HG03280 (cell line): ENCODE results near the gene MORC1.

ENCODE experiments used
- ATAC-seq: cut with Tn5 transposase; IDR thresholded peaks from one replicate; pipeline ENCODE4 v1.9.1; 2021; ENCODE audit warnings: mild to moderate bottlenecking, moderate library complexity; ENCODE audit not compliant: unreplicated experiment

MORC1 gene

DNA sequence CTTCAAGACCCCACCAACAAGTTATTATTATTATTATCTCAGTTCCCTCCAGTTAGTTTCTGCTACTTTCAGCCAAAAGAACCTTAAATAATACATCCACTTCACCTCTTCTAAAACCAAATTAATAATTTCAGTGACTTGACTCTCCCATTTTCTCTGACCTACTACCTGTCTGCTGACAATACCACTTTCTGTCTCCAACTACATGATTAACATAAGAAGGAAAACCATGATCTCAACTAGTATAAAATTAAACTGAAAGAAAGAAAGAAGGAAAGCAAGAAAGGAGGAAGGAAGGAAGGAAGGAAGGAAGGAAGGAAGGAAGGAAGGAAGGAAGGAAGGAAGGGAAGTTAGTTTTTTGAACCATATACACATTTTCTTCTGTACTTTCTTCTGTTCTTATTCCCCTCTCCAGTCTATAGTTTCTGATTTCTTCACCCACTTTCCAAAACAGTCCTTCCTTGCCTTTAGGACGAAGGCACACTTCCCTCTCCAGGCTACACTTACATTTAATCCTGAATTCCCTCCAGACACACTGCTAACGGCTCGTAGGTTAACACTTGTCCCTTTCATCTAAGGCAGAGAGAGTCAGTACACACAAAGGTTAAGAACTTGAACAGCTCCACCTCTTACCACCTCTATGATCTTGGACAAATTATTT is 84.8 kb downstream of the MORC1 start:
- ATAC-seq: no peak

DNA sequence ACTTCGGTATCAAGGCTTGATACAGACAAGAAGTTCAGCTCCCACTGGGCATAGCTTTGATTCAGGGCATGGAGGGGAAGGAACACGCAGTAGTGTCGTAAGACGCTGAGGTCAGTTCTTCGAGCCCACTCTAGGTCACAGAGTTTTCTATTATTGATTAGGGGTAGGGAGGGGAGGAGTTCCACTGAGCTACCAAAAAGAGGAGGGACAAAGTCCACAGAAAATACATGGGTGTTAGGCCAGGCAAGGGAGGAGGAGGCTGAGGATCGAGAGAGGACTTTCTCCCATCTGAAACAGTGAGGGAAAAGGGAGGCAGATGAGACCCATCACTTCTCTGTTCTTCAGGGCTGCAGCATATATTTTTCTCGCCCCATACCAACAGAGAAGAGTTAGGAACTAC is 89.2 kb downstream of the MORC1 start:
- no peak for ATAC-seq

DNA sequence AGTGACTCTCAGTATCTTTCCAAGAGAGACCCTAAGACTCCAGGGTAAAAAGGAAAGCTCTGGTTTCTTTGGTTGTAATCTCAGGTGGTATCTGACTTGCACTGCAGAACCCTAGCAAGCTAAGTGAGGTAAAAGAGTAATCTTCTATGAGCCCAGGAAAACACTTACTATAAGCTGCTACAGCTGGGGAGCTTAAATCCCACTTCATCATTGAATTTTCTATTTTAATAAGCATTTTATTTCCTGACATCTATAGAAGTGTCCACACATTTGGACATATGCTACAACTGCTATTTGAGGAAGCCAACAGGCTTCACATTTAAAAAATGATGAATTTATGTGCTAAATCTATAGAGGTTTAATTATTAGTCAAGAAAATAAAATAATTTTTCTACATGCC is 91.1 kb downstream of the MORC1 start:
- no peak for ATAC-seq

DNA sequence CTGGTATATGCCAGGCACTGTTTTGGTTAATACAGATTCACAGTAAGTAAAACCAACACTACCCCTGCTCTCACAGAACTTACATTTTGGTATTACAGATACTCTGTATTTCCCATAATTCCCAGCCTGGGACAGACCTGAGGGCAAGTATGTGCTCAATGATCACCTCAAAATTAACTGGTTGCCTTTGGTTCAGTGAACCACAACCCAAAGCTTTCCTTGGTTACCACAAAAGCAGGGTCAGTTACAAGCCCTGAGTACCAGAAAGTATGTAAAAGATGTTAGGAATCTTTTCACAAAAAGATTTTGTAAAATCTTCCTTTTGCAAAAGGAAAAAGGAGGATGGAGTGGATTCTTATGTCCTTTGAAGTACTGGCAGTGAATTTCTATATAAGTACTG is 92.0 kb downstream of the MORC1 start:
- ATAC-seq: no peak

DNA sequence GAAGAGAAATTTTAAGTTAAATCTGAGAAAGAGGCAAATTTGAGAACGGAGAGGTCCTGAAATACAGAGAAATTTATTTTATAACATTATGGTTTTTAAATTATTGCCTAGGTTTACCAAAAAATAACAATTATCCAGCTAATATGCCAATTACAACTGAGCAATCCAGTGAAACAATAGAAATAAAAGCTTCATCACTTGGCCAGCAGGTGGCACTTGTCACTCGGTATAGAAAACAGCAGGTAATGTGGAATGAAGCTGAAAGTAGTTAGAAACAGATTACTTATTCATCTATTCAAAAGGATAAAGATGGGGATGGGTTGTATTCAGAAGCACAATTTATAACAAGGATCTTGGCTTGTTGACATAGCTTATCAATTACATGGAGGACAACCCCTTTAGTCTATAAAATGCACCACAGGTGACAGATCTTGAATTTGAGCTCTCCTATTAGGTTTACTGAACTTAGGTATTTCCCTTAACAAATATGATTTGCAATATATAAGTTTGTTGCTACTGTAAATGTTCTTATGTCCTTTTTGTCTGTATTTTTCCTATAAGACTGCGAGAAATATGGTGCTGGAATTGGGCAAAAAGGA is 94.2 kb downstream of the MORC1 start:
- peak; percentile 81 for ATAC-seq

DNA sequence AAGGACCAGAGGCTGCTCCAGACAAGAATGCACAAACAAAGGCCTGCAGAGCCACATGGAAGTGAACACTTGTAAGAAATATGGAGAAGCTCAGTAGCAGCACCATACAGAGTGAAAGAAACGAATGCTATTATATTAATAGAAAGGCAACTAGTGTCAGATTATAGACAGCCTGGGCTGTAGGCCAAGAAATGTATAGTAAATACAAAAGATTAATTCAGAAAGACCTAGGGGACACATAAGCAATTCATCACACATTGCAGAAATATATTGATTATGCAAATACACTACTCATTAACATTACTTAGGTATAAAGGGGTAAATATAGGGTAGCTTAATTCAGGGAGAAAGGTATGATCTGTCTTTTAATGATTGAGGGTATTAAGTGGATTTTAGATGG is 94.8 kb downstream of the MORC1 start:
- no peak for ATAC-seq

DNA sequence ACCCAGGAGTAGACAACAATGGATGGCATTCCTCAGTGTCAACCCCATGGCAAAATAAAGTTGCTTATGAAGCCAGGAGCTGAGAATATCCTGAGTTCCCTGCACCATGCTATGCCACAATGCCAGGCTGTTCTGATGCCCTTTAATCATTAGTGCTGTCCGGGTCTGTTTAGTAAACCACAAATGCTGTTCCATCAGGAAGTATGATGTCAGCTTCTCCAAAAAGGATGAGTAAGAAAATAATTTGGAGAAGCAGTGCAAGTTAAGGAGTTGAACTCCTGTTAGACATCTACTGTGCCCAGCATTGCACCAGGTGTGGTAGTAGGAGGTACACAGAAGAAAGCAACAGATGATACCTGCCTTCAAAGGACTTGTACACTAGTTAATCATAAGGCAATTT is 96.4 kb downstream of the MORC1 start:
- no peak for ATAC-seq

DNA sequence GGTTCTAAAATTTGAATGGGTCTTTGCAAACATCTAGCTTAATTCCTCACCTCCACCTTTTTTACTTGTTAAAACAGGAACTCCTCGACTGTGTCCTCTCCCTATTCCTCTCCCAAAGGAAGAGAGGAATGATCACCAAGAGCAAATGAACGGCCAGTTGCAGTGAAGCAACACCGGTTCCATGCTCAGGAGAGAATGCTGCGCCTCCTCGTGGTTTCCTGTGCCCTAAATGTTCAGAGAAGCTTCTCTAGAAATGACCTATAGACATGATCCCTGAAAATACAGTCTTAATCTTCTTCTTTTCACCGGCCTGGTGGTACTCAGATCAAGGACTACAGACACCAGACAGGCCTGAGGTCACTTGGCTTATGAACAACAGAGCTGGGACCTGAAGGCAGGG is 99.1 kb downstream of the MORC1 start:
- no peak for ATAC-seq

DNA sequence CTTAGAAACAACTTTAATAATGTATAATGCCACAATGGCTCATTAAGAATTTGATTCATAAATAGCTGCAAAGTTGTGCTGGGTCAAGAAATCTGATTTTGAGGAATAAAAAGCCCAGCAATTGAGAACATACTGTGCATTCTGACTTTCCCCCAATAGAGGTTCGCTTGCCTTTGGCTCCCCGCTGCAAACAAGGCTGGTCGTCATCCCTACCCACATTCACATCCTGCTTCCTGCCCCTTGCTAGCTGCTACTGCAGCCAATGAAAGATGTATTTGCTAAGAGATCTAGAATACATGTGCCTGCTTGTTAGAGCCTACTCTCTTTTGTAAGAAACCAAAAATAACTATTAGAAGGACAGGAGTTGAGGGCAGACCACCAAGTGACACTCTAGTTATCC is 112.5 kb downstream of the MORC1 start:
- ATAC-seq: no peak

DNA sequence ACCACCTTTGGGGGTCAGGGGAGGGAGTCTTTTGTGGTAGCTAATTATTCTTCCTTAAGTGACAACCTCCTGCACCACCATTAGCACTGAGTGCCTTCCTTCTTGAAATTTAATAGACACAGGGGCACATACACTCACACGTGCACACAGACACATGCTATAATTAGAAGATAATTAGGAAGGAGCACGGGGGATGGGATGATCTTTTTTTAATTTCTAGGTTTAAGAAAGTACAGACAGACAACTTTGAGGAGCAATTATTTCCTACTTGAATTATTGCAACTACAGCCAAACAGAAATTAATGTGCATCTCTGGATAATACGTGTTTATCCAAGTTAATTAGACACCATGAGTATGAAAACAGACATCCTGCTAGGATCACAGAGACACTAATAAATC is 119.5 kb downstream of the MORC1 start:
- no peak for ATAC-seq

DNA sequence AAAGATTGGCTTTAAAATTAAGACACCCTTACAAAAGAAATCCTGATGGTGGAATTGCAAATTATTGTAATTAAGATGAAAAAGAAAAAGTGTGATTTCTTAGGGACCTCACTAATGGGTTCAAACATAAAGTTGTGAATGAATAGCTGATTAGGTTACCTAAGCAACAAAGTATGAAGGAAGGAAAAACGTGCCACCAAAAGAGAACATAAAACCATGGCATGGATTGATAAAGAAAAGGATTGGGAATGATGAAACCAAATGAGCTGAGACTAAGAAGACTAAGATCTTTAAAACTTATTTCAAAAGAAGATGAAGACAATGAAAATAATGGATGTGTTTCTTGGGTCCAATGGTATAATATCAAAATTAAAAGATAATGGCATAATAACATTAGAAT is 132.1 kb downstream of the MORC1 start:
- no peak for ATAC-seq

DNA sequence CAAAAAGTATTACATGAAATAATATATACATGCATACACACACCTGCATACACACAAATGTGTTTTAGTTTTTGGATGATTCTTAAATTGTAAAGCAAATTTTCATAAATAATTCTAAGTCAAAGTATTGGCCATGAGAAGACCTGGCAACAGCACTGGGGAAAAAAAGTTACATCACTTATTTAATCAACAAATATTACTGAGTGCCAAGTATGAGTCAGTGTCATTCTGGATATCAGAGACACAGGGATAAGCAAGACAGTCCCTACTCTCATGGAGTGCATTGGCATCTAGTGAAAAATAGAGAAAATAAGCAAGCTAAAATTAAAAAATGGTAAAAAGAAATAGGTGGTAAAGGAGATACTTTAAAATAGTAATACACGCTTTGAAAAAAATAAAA is 134.9 kb downstream of the MORC1 start:
- ATAC-seq: no peak

DNA sequence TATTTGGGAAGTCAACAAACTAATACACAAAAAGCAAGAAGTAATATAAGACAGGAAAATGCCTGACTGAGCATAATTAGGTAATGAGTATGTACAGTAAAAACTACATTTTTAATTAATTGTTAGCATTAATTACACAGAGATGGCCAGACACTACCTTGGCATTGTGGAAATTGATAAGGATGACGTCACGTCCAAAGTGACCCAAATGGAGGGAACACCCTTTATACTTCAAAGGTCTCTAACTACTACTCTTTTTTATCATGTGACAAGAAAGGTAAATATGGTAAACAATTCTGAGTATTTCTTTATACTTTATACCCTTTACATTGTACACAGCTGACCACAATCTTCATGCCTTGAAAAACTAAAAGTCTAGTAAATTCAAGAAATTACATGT is 141.9 kb downstream of the MORC1 start:
- ATAC-seq: no peak

DNA sequence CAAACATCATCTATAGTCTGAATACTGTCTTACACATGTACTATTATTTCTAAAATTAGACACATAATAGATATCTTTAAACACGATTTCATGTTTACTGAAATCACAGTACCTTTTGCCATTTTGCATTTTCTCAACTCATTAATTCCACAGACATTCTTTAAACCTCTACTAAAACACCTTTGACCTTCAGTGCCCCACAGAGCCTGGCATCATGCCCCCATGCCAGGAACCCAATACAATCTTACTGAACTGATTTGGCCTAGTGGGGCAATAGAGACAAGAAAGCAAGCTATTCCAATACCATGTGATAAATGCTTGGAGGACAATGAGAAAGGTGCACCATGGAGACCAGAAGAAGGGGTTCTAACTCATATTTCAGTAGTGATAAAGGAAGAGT is 144.9 kb downstream of the MORC1 start:
- no peak for ATAC-seq

DNA sequence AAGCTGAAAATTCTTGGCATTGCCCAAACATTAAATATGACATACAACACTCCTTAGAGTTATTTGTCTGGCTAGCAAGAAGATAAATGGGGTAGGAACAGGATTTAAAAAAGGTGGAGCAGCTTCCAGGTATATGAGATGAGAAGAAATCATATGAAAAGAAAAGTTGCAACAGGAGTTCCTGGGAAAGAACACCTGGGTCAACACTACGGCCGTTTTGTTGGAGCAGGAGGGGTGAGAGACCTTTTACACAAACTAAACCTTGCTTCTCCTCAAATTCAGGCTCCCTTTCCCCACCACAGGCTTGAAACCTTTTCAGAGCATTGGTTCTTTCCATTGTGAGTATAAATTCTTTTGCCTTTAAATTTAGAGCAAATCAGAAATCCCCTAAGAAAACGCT is 145.5 kb downstream of the MORC1 start:
- ATAC-seq: no peak

DNA sequence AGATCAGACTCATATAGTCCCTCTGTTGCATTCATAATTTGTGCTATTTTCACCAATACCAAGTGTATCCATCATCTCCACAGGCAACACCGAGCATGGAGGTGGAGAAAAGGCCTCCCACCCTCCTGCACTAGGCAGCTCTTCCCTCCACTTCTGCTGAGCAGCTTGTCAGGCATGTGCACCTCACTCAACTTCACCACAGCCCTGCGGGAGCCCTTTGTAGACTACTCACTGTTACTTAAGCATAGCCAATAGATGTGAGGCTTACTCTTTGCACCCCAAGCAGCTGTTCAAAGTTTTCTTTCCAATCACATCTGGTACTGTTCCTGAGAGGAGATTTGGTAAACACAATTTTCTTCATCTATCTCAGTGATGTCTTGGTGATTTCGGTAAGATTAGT is 147.4 kb downstream of the MORC1 start:
- ATAC-seq: no peak

DNA sequence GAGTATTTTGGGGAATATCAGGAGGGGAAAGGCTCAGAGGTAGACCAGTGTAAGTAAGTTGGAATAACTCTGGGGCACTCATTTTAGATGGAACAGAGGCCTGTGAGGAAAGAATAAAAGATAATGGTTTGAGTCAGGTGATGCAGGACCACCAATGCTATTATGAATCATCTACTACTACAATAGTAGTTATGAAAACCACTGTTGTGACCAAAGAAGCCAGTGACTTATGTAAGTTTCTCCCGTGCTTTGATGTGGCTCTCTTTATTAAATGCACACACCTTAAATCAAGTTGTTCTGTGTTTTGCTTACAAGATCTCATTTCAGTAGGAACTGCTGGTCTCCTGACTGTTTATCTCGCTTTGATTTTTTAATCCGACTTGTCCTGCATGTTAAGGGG is 151.2 kb downstream of the MORC1 start:
- no peak for ATAC-seq

DNA sequence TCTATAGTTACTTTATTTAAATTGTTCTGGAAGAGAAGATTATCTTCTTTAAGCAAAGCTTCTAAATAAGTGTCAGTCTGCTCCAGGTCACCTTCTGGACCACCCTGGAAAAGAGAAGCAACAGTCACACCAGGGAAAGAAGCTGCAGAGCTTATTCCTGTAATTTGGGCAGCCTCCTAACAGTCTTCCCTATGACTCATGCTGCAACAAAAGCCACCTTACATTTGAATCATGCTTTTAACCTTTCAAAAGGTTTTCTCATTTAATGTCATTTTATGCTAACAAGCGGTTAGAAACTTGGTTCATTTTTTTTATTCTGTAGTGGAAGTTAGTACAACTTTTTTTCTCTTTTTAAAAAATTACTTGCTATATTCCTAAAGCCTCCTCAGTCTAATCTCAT is 158.9 kb downstream of the MORC1 start:
- no peak for ATAC-seq

DNA sequence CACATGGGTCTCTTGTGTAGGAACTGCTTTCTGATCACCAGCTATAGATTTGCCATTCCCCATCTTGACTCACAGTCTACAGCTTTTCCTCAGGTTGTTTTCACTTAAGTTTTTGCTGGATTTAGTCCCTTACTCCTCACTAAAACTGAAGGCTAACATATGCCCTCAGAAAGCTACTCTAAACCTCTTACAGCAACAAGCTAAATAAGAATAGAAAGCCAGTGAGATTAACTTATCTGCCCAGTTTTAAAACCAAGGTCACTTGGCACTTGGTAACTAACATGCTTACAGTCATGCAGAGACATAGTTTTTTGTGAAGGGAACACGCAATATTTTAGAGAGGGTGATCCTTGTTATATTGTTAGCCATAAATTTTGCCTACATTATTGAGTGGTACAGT is 164.2 kb downstream of the MORC1 start, which contains the start of gene GUCA1C:
Gene GUCA1C, minus strand, starts transcription at position 180 of the 400 bp plus-strand sequence. Its CDS starts 117 bp downstream, at position 63.
- ATAC-seq: no peak

DNA sequence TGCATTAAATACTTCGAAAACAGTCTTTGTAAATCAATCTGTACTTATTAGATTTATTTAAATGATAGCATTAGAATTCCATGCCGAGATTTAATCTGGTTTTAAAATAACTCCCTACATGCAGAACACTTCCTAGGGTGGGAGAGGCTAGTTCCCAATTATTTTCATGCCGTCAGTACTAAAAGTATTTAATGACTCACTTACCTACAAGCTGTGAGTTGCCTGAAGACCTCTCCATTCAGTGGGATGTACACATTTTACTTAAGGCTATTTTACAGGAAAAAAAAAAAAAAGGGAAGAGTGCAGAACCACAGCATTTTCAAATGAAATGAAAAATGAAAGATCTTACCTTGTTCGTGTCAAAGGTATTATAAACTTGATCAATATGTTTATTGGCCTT is 164.7 kb downstream of the MORC1 start:
- no peak for ATAC-seq

DNA sequence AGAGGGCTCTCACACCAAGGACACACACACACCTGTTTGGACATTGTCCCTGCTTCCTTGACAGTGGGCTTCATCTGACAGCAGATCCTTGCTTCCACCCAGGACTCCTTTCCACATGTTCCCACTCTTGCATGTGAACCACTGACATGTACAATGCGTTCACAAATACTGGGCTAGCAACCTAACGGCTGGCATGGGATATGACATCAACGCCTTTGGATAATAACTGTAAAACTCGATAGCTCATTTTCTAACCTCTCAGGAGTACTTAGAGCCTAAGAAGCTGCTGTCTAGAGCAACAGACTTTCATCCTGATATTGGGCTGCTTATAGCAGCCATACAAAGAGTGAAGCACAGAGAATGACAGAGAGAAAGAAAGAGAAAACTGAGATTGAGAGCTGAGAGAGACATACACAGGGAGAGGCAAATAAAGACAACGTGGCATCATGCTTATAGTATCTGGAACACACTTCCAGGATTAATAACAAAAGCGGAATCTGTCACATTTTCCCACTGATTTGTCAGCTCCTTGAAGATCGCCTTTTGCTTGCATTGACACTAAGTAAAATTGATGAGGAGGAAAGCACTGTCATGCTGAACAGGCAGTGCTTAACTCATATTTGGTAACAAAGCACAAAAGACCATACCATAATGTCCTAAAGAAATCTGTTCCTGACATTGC is 166.0 kb downstream of the MORC1 start:
- ATAC-seq: no peak

DNA sequence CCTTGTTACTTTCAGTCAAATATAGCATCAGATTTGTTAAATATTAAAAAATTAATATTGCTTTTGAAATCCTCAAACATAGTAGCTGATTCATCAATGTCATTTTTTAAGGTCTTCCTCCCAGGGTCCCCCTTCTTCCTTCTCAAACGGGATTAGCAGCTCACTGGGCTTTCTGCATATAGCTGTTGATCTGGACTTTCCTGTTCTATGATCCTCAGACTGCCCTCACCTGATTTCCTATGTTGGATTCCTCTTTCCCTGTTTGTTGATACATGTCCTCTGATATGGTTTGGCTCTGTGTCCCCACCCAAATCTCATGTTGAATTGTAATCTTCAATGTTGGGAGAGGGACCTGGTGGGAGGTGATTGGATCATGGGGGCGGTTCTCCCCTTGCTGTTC is 170.1 kb downstream of the MORC1 start:
- no peak for ATAC-seq
